HepG2 (cell line): ENCODE results near the gene SOSTDC1. TPM values are rescaled to one million over a fixed set of nuclear protein-coding genes. Genes with fewer than 3 reads are reported as not detected.

ENCODE experiments used
- ATAC-seq: fragments of 200-7000 bp; cut with Tn5 transposase; 3 replicates; pipeline ENCODE4 v1.9.1; 2020; ENCODE audit warnings: mild to moderate bottlenecking, moderate library complexity
- BruUV-seq: library from RNA; stranded (reverse); fragments of 400-500 nt; replicated peaks from 2 replicates; lab custom pipeline; 2021; lab: Mats Ljungman, UMichigan
- CTCF ChIA-PET: fragments of 300-600 bp; formaldehyde crosslinking; extraction: SDS; loops from one replicate; lab custom pipeline; 2021; ENCODE audit warnings: low total read pairs, inconsistent platforms, low intra/inter-chr PET ratio; lab: Yijun Ruan, JAX
- POLR2A ChIA-PET: fragments of 350-600 bp; sonication (Branson Sonifier 250); formaldehyde crosslinking; loops from one replicate; lab custom pipeline; 2020; ENCODE audit warnings: antibody characterized with exemption, inconsistent platforms; lab: Yijun Ruan, JAX
- DNase-seq: peaks from one replicate; pipeline ENCODE4 v3.0.0-alpha.2; 2015; ENCODE audit warnings: low spot score
- FAIRE-seq: peaks from 3 replicates; lab custom pipeline; 2011; peaks lifted over from hg19 to GRCh38; lab: Jason Lieb, UNC
- H2AFZ ChIP-seq: one replicate; pipeline ENCODE4 v1.6.1; 2011; ENCODE audit warnings: low read length, inconsistent platforms
- H3K27ac ChIP-seq: fragments of 300-600 bp; 3 replicates; pipeline ENCODE4 v1.8.0; 2011; ENCODE audit warnings: mixed run types, mild to moderate bottlenecking, mixed read lengths, low read length, inconsistent platforms; ENCODE audit not compliant: insufficient read depth; ENCODE audit errors: extremely low read length
- H3K27me3 ChIP-seq, 2 experiments: fragments of 200-600 bp in 1 of 2; 2 replicates in 1 of 2; 3 replicates in 1 of 2; pipeline versions ENCODE4 v1.6.0 to v1.8.0; 2011; ENCODE audit warnings: low read length in 2 of 2, mild to moderate bottlenecking in 2 of 2, moderate library complexity in 2 of 2, inconsistent platforms in 1 of 2; ENCODE audit not compliant: insufficient read depth in 2 of 2, control insufficient read depth in 1 of 2
- H3K36me3 ChIP-seq, 2 experiments: fragments of 200-600 bp in 1 of 2; replicated peaks in 1 of 2; 2 replicates in 1 of 2; 3 replicates in 1 of 2; pipeline versions ENCODE4 v1.5.1 to v1.8.0; 2011; ENCODE audit warnings: low read length in 2 of 2, inconsistent platforms in 1 of 2; ENCODE audit not compliant: insufficient read depth in 2 of 2, control insufficient read depth in 1 of 2
- H3K4me1 ChIP-seq: 2 replicates; pipeline ENCODE4 v1.5.1; 2012; ENCODE audit warnings: low read length, inconsistent platforms; ENCODE audit not compliant: insufficient read depth
- H3K4me2 ChIP-seq: 2 replicates; pipeline ENCODE4 v1.6.0; 2011; ENCODE audit warnings: low read depth, low read length, inconsistent platforms
- H3K4me3 ChIP-seq, 3 experiments: fragments of 200-600 bp in 1 of 3; sonication (generic), shearing (Covaris generic) in 1 of 3; replicated peaks in 1 of 3; 2 replicates each; pipeline ENCODE4 v1.5.1; 2011 to 2016; ENCODE audit warnings: low read length in 3 of 3, inconsistent platforms in 2 of 3, low read depth in 2 of 3, mild to moderate bottlenecking in 2 of 3, control low read depth in 1 of 3, mixed read lengths in 1 of 3; ENCODE audit not compliant: insufficient read depth in 1 of 3
- H3K79me2 ChIP-seq: one replicate; pipeline ENCODE4 v1.6.1; 2011; ENCODE audit warnings: low read length, inconsistent platforms; ENCODE audit not compliant: insufficient read depth
- H3K9ac ChIP-seq: 2 replicates; pipeline ENCODE4 v1.6.0; 2011; ENCODE audit warnings: mild to moderate bottlenecking, low read depth, low read length, inconsistent platforms; ENCODE audit not compliant: insufficient read depth
- H3K9me3 ChIP-seq: 2 replicates; pipeline ENCODE4 v1.5.1; 2012; ENCODE audit warnings: mild to moderate bottlenecking, low read length
- H4K20me1 ChIP-seq: 2 replicates; pipeline ENCODE4 v1.6.0; 2011; ENCODE audit warnings: inconsistent platforms, mild to moderate bottlenecking, low read length, moderate library complexity; ENCODE audit not compliant: insufficient read depth
- BORCS8-MEF2B ChIP-seq: sonication (generic); formaldehyde crosslinking; IDR thresholded peaks from 2 replicates; pipeline ENCODE4 v1.8.0; 2022; ENCODE audit warnings: mild to moderate bottlenecking, missing genetic modification reagents
- CTCF ChIP-seq: sonication (generic); formaldehyde crosslinking; IDR thresholded peaks from 2 replicates; pipeline ENCODE4 v1.5.0; 2020; ENCODE audit warnings: mild to moderate bottlenecking, missing genetic modification reagents, moderate library complexity
- EP300 ChIP-seq, 3 experiments: sonication (generic) in 1 of 3; formaldehyde crosslinking in 1 of 3; IDR thresholded peaks; 2 replicates each; pipeline versions ENCODE4 v1.5.1 to v1.6.1; 2011 to 2020; ENCODE audit warnings: low read depth in 2 of 3, low read length in 2 of 3, borderline replicate concordance in 1 of 3, improper control_type of control experiment in 1 of 3, mild to moderate bottlenecking in 1 of 3, missing genetic modification reagents in 1 of 3, moderate library complexity in 1 of 3
- KDM1A ChIP-seq: IDR thresholded peaks from 2 replicates; pipeline ENCODE4 v1.6.1; 2016; ENCODE audit warnings: missing compliant biosample characterization
- KDM3A ChIP-seq: IDR thresholded peaks from 2 replicates; pipeline ENCODE4 v1.6.1; 2018; ENCODE audit warnings: low read depth, missing compliant biosample characterization
- MTF1 ChIP-seq: sonication (generic); formaldehyde crosslinking; IDR thresholded peaks from 2 replicates; pipeline ENCODE4 v1.5.0; 2020; ENCODE audit warnings: missing genetic modification reagents
- NR2C2 ChIP-seq: sonication (generic); formaldehyde crosslinking; IDR thresholded peaks from 2 replicates; pipeline ENCODE4 v1.4.0; 2020; ENCODE audit warnings: missing genetic modification reagents, mild to moderate bottlenecking, moderate library complexity, borderline replicate concordance
- PCBP1 ChIP-seq: fragments of 200-400 bp; formaldehyde crosslinking; IDR thresholded peaks from 2 replicates; pipeline ENCODE4 v1.6.1; 2017; ENCODE audit warnings: mild to moderate bottlenecking, low read depth, low read length, borderline replicate concordance
- SMAD9 ChIP-seq: sonication (generic); formaldehyde crosslinking; IDR thresholded peaks from 2 replicates; pipeline ENCODE4 v1.5.1; 2020; ENCODE audit warnings: mild to moderate bottlenecking, missing genetic modification reagents
- TAF1 ChIP-seq: sonication (generic); formaldehyde crosslinking; IDR thresholded peaks from 2 replicates; pipeline ENCODE4 v1.4.0; 2020; ENCODE audit warnings: missing genetic modification reagents
- TBX3 ChIP-seq: fragments of 450-650 bp; IDR thresholded peaks from 2 replicates; pipeline ENCODE4 v1.6.1; 2017; ENCODE audit warnings: antibody characterized with exemption, mild to moderate bottlenecking, inconsistent platforms, borderline replicate concordance
- TRAFD1 ChIP-seq: sonication (generic); formaldehyde crosslinking; IDR thresholded peaks from 2 replicates; pipeline ENCODE4 v1.5.1; 2020; ENCODE audit warnings: missing genetic modification reagents, mild to moderate bottlenecking, borderline replicate concordance
- WIZ ChIP-seq: sonication (generic); formaldehyde crosslinking; IDR thresholded peaks from 2 replicates; pipeline ENCODE4 v1.5.1; 2020; ENCODE audit warnings: mild to moderate bottlenecking, missing genetic modification reagents
- ZFP41 ChIP-seq: sonication (generic); formaldehyde crosslinking; IDR thresholded peaks from 2 replicates; pipeline ENCODE4 v1.4.0; 2020; ENCODE audit warnings: mild to moderate bottlenecking, missing genetic modification reagents, borderline replicate concordance
- ZNF234 ChIP-seq: sonication (generic); formaldehyde crosslinking; conservative IDR thresholded peaks from 2 replicates; pipeline ENCODE4 v1.5.1; 2020; ENCODE audit warnings: mild to moderate bottlenecking, missing genetic modification reagents
- ZNF251 ChIP-seq: sonication (generic); formaldehyde crosslinking; IDR thresholded peaks from 2 replicates; pipeline ENCODE4 v1.9.0; 2021; ENCODE audit warnings: mild to moderate bottlenecking, missing genetic modification reagents
- ZNF530 ChIP-seq: sonication (generic); formaldehyde crosslinking; IDR thresholded peaks from 2 replicates; pipeline ENCODE4 v1.5.0; 2020; ENCODE audit warnings: low read depth, mild to moderate bottlenecking, missing genetic modification reagents
- ZNF580 ChIP-seq: IDR thresholded peaks from 2 replicates; pipeline ENCODE4 v1.6.1; 2016; ENCODE audit warnings: low read depth, borderline replicate concordance
- WGBS: methylation state at CpG from one replicate; pipeline ENCODE4 v1.1.6; 2017; ENCODE audit warnings: low lambda C conversion rate; 5-methylcytosine and 5-hydroxymethylcytosine counted together
- in situ Hi-C: cut with HindIII; loops from 2 replicates; pipeline ENCODE4 v1.10.0; 2017; ENCODE audit warnings: low pct_unique_long_range_greater_than_20kb; ENCODE audit not compliant: extremely low pct_ligation_motif_present
- intact Hi-C: fragments of 100-400 bp; cut with micrococcal nuclease; formaldehyde crosslinking; loops from one replicate; pipeline ENCODE4 v1.10.0; 2022; ENCODE audit not compliant: unreplicated experiment
- polyA plus RNA-seq, 8 experiments: library from polyadenylated mRNA; depleted of rRNA in 3 of 8; stranded (reverse) in 7 of 8; unstranded in 1 of 8; fragments of >200 nt; fragmentation: Illumina TruSeq in 4 of 8; extraction: Trizol in 4 of 8; gene quantifications; 2 replicates each; pipeline versions ENCODE4 v1.2.1 to v1.2.3, GENCODE V29; 2011 to 2016; ENCODE audit warnings: low read depth in 4 of 8, missing spikeins in 1 of 8, mixed read lengths in 1 of 8; ENCODE audit not compliant: insufficient read depth in 1 of 8
- total RNA-seq, 5 experiments: library from RNA; depleted of rRNA; stranded (reverse); fragments of >200 nt; fragmentation: Illumina TruSeq; extraction: Trizol; gene quantifications; 2 replicates each; pipeline ENCODE4 v1.2.3, GENCODE V29; 2016; ENCODE audit warnings: low read depth in 1 of 5

Gene SOSTDC1
- total and polyA plus RNA-seq, 2 of the 13 experiments (the other 11 are each of a cell fraction or from before 2014, with no cell fraction given) = not detected

GRCh38 chr7:16428672-16429071 lies 36.9 kb downstream of the SOSTDC1 start:
- DNase-seq (no peak), ATAC-seq (no peak), FAIRE-seq (no peak)
- Histone ChIP-seq H3K27ac (no peak overlapping the region), H4K20me1 (no peaks in the 10 kb centered on the region), H3K9ac (no peak overlapping the region), H3K36me3 (no peaks in the 10 kb centered on the region), H2AFZ (no peak overlapping the region), H3K4me1 (no peaks in the 10 kb centered on the region), H3K27me3 (no peaks in the 10 kb centered on the region), H3K4me2 (no peak overlapping the region)
- ChIA-PET CTCF (interaction anchor here (1.4 kb wide), 1 partner anchor 136 kb away, joined by 3 read pairs; no protein-coding TSS in a partner anchor), POLR2A (no interaction called here)
- BruUV-seq = no TSS peak
- WGBS = 2% methylated on average over 2 of the region's 2 CpGs
- intact Hi-C loops = no loop called here
- TF ChIP-seq KDM3A (no peak), TBX3 (no peak), ZNF530 (CRISPR knock-in tag) (no peak), EP300 (IDR thresholded peaks at IDR 0.05; ENCODE audit: low read depth in 2 of 2, low read length in 2 of 2) (no peak), EP300 (CRISPR knock-in tag; IDR thresholded peaks at IDR 0.05; ENCODE audit: borderline replicate concordance) (no peak), KDM1A (CRISPR knock-in tag) (no peak), ZNF580 (no peak), ZNF234 (CRISPR knock-in tag) (no peak), CTCF (CRISPR knock-in tag) (no peak), BORCS8-MEF2B (CRISPR knock-in tag) (no peak), SMAD9 (CRISPR knock-in tag) (no peak), WIZ (CRISPR knock-in tag) (no peak), TAF1 (CRISPR knock-in tag) (no peak), ZFP41 (CRISPR knock-in tag) (no peak), TRAFD1 (CRISPR knock-in tag) (no peak), MTF1 (CRISPR knock-in tag) (no peak), PCBP1 (no peak), NR2C2 (no peak), ZNF251 (CRISPR knock-in tag) (no peak)
- TF ChIP-seq, all 625 proteins: peak for 0
- no peak overlapping the region for H3K4me3 ChIP-seq
- H3K9me3 ChIP-seq = no peaks in the 10 kb centered on the region
- no peaks in the 10 kb centered on the region for H3K79me2 ChIP-seq
- in situ Hi-C loops = no loop called here
